Measurements from ENCODE around the gene KANSL1.

The KANSL1 gene

GRCh38 chr17:46028981-46029565 is 164.2 kb downstream of the KANSL1 start:
- Histone ChIP-seq H3K27me3 (ENCODE audit: control insufficient read depth in 2 of 2, insufficient read depth in 2 of 2, low read length in 2 of 2) (no peaks in the 10 kb centered on the region), H3K9me3 (ENCODE audit: control insufficient read depth in 2 of 2, low read length in 2 of 2) (no peaks in the 10 kb centered on the region), H3K9ac (ENCODE audit: low read depth in 1 of 2, low read length in 2 of 2) (no peak overlapping the region), H3K27ac (ENCODE audit: low read depth in 2 of 2, low read length in 2 of 2) (no peak overlapping the region), H3K4me1 (ENCODE audit: control insufficient read depth in 2 of 2, insufficient read depth in 2 of 2, low read length in 2 of 2) (peaks cover 0 to 2% of the 10 kb centered on the region in 2 donors), H3K4me3 (ENCODE audit: low read length in 2 of 2) (no peak overlapping the region), H3K36me3 (ENCODE audit: control insufficient read depth in 2 of 2, insufficient read depth in 2 of 2, low read length in 2 of 2) (peaks cover 50 to 73% of the 10 kb centered on the region in 2 donors)

GRCh38 chr17:46028374-46028773 is 164.9 kb downstream of the KANSL1 start:
- Histone ChIP-seq H3K27me3 (ENCODE audit: control insufficient read depth in 2 of 2, insufficient read depth in 2 of 2, low read length in 2 of 2) (no peaks in the 10 kb centered on the region), H3K36me3 (ENCODE audit: control insufficient read depth in 2 of 2, insufficient read depth in 2 of 2, low read length in 2 of 2) (peaks cover 43 to 66% of the 10 kb centered on the region in 2 donors), H3K27ac (ENCODE audit: low read depth in 2 of 2, low read length in 2 of 2) (no peak overlapping the region), H3K4me3 (ENCODE audit: low read length in 2 of 2) (no peak overlapping the region), H3K4me1 (ENCODE audit: control insufficient read depth in 2 of 2, insufficient read depth in 2 of 2, low read length in 2 of 2) (peaks cover 0 to 2% of the 10 kb centered on the region in 2 donors), H3K9ac (ENCODE audit: low read depth in 1 of 2, low read length in 2 of 2) (no peak overlapping the region), H3K9me3 (ENCODE audit: control insufficient read depth in 2 of 2, low read length in 2 of 2) (no peaks in the 10 kb centered on the region)

- no peak overlapping the region for H3K9ac ChIP-seq (ENCODE audit: low read depth in 1 of 2, low read length in 2 of 2)
- H3K9me3 ChIP-seq (ENCODE audit: control insufficient read depth in 2 of 2, low read length in 2 of 2), result no peaks in the 10 kb centered on the region
- H3K27ac ChIP-seq (ENCODE audit: low read depth in 2 of 2, low read length in 2 of 2), result no peak overlapping the region
- H3K36me3 ChIP-seq (ENCODE audit: control insufficient read depth in 2 of 2, insufficient read depth in 2 of 2, low read length in 2 of 2), result peaks cover 40 to 62% of the 10 kb centered on the region in 2 donors
- H3K4me1 ChIP-seq (ENCODE audit: control insufficient read depth in 2 of 2, insufficient read depth in 2 of 2, low read length in 2 of 2), result peaks cover 0 to 2% of the 10 kb centered on the region in 2 donors
- H3K4me3 ChIP-seq (ENCODE audit: low read length in 2 of 2), result no peak overlapping the region
- no peaks in the 10 kb centered on the region for H3K27me3 ChIP-seq (ENCODE audit: control insufficient read depth in 2 of 2, insufficient read depth in 2 of 2, low read length in 2 of 2)
These were observed 165.3 kb downstream of the KANSL1 start for GRCh38 chr17:46027976-46028325.

GRCh38 chr17:46027048-46027975 is 165.9 kb downstream of the KANSL1 start:
- Histone ChIP-seq H3K36me3 (ENCODE audit: control insufficient read depth in 2 of 2, insufficient read depth in 2 of 2, low read length in 2 of 2) (peaks cover 36 to 55% of the 10 kb centered on the region in 2 donors), H3K4me3 (ENCODE audit: low read length in 2 of 2) (no peak overlapping the region), H3K27me3 (ENCODE audit: control insufficient read depth in 2 of 2, insufficient read depth in 2 of 2, low read length in 2 of 2) (no peaks in the 10 kb centered on the region), H3K9ac (ENCODE audit: low read depth in 1 of 2, low read length in 2 of 2) (no peak overlapping the region), H3K4me1 (ENCODE audit: control insufficient read depth in 2 of 2, insufficient read depth in 2 of 2, low read length in 2 of 2) (peaks cover 0 to 2% of the 10 kb centered on the region in 2 donors), H3K9me3 (ENCODE audit: control insufficient read depth in 2 of 2, low read length in 2 of 2) (no peaks in the 10 kb centered on the region), H3K27ac (ENCODE audit: low read depth in 2 of 2, low read length in 2 of 2) (peak overlapping the region; percentile 6 to 38)

GRCh38 chr17:46026166-46027047 is 166.8 kb downstream of the KANSL1 start:
- Histone ChIP-seq H3K27me3 (ENCODE audit: control insufficient read depth in 2 of 2, insufficient read depth in 2 of 2, low read length in 2 of 2) (no peaks in the 10 kb centered on the region), H3K36me3 (ENCODE audit: control insufficient read depth in 2 of 2, insufficient read depth in 2 of 2, low read length in 2 of 2) (peaks cover 29 to 46% of the 10 kb centered on the region in 2 donors), H3K4me1 (ENCODE audit: control insufficient read depth in 2 of 2, insufficient read depth in 2 of 2, low read length in 2 of 2) (peaks cover 0 to 2% of the 10 kb centered on the region in 2 donors), H3K27ac (ENCODE audit: low read depth in 2 of 2, low read length in 2 of 2) (peak overlapping the region; percentile 58 to 59), H3K4me3 (ENCODE audit: low read length in 2 of 2) (no peak overlapping the region), H3K9ac (ENCODE audit: low read depth in 1 of 2, low read length in 2 of 2) (no peak overlapping the region), H3K9me3 (ENCODE audit: control insufficient read depth in 2 of 2, low read length in 2 of 2) (no peaks in the 10 kb centered on the region)

- Histone ChIP-seq H3K36me3 (ENCODE audit: control insufficient read depth in 2 of 2, insufficient read depth in 2 of 2, low read length in 2 of 2) (peaks cover 21 to 38% of the 10 kb centered on the region in 2 donors), H3K27me3 (ENCODE audit: control insufficient read depth in 2 of 2, insufficient read depth in 2 of 2, low read length in 2 of 2) (no peaks in the 10 kb centered on the region), H3K9me3 (ENCODE audit: control insufficient read depth in 2 of 2, low read length in 2 of 2) (no peaks in the 10 kb centered on the region), H3K4me3 (ENCODE audit: low read length in 2 of 2) (no peak overlapping the region), H3K4me1 (ENCODE audit: control insufficient read depth in 2 of 2, insufficient read depth in 2 of 2, low read length in 2 of 2) (peaks cover 0 to 2% of the 10 kb centered on the region in 2 donors), H3K27ac (ENCODE audit: low read depth in 2 of 2, low read length in 2 of 2) (peak overlapping the region; percentile 58 to 59), H3K9ac (ENCODE audit: low read depth in 1 of 2, low read length in 2 of 2) (no peak overlapping the region)
These were observed 167.6 kb downstream of the KANSL1 start for GRCh38 chr17:46025510-46026165.

- no peak overlapping the region for H3K4me3 ChIP-seq (ENCODE audit: low read length in 2 of 2)
- peaks cover 17 to 34% of the 10 kb centered on the region in 2 donors for H3K36me3 ChIP-seq (ENCODE audit: control insufficient read depth in 2 of 2, insufficient read depth in 2 of 2, low read length in 2 of 2)
- no peak overlapping the region for H3K9ac ChIP-seq (ENCODE audit: low read depth in 1 of 2, low read length in 2 of 2)
- peak overlapping the region in 1 of 2 donors; percentile 59 for H3K27ac ChIP-seq (ENCODE audit: low read depth in 2 of 2, low read length in 2 of 2)
- no peaks in the 10 kb centered on the region for H3K9me3 ChIP-seq (ENCODE audit: control insufficient read depth in 2 of 2, low read length in 2 of 2)
- H3K27me3 ChIP-seq (ENCODE audit: control insufficient read depth in 2 of 2, insufficient read depth in 2 of 2, low read length in 2 of 2), result no peaks in the 10 kb centered on the region
- H3K4me1 ChIP-seq (ENCODE audit: control insufficient read depth in 2 of 2, insufficient read depth in 2 of 2, low read length in 2 of 2), result peaks cover 0 to 2% of the 10 kb centered on the region in 2 donors
These were observed 168.2 kb downstream of the KANSL1 start for GRCh38 chr17:46025060-46025459.

GRCh38 chr17:46024590-46024989 is 168.6 kb downstream of the KANSL1 start:
- Histone ChIP-seq H3K36me3 (ENCODE audit: control insufficient read depth in 2 of 2, insufficient read depth in 2 of 2, low read length in 2 of 2) (peaks cover 17 to 31% of the 10 kb centered on the region in 2 donors), H3K27ac (ENCODE audit: low read depth in 2 of 2, low read length in 2 of 2) (no peak overlapping the region), H3K9ac (ENCODE audit: low read depth in 1 of 2, low read length in 2 of 2) (no peak overlapping the region), H3K4me3 (ENCODE audit: low read length in 2 of 2) (no peak overlapping the region), H3K9me3 (ENCODE audit: control insufficient read depth in 2 of 2, low read length in 2 of 2) (no peaks in the 10 kb centered on the region), H3K27me3 (ENCODE audit: control insufficient read depth in 2 of 2, insufficient read depth in 2 of 2, low read length in 2 of 2) (no peaks in the 10 kb centered on the region), H3K4me1 (ENCODE audit: control insufficient read depth in 2 of 2, insufficient read depth in 2 of 2, low read length in 2 of 2) (peaks cover 0 to 2% of the 10 kb centered on the region in 2 donors)

GRCh38 chr17:46023783-46024388 is 169.3 kb downstream of the KANSL1 start:
- Histone ChIP-seq H3K36me3 (ENCODE audit: control insufficient read depth in 2 of 2, insufficient read depth in 2 of 2, low read length in 2 of 2) (peaks cover 17 to 24% of the 10 kb centered on the region in 2 donors), H3K4me3 (ENCODE audit: low read length in 2 of 2) (no peak overlapping the region), H3K27me3 (ENCODE audit: control insufficient read depth in 2 of 2, insufficient read depth in 2 of 2, low read length in 2 of 2) (no peaks in the 10 kb centered on the region), H3K4me1 (ENCODE audit: control insufficient read depth in 2 of 2, insufficient read depth in 2 of 2, low read length in 2 of 2) (peaks cover 0 to 2% of the 10 kb centered on the region in 2 donors), H3K9me3 (ENCODE audit: control insufficient read depth in 2 of 2, low read length in 2 of 2) (no peaks in the 10 kb centered on the region), H3K27ac (ENCODE audit: low read depth in 2 of 2, low read length in 2 of 2) (no peak overlapping the region), H3K9ac (ENCODE audit: low read depth in 1 of 2, low read length in 2 of 2) (no peak overlapping the region)
